GM19463 (cell line): Measurements from ENCODE around the gene SEC16A.
"Not testable (repeated sequence)": the region's sequence is repeated elsewhere in the genome, so short reads cannot be mapped to it uniquely, and the experiment has no call there.

Experiments used
- ATAC-seq: cut with Tn5 transposase; IDR thresholded peaks from one replicate; pipeline ENCODE4 v1.9.1; 2021; ENCODE audit warnings: mild to moderate bottlenecking, moderate library complexity; ENCODE audit not compliant: unreplicated experiment

Gene SEC16A

GRCh38 chr9:136425367-136425766 lies 57.5 kb downstream of the SEC16A start:
- ATAC-seq, result not testable (repeated sequence)

GRCh38 chr9:136424750-136425362 lies 58.0 kb downstream of the SEC16A start:
- no peak for ATAC-seq

- ATAC-seq, result no peak
These were observed 59.3 kb downstream of the SEC16A start for GRCh38 chr9:136423432-136424146.

GRCh38 chr9:136422876-136423275 lies 60.0 kb downstream of the SEC16A start:
- no peak for ATAC-seq

- ATAC-seq, result no peak
These were observed 61.0 kb downstream of the SEC16A start for GRCh38 chr9:136421791-136422190.

- ATAC-seq, result no peak
These were observed 63.8 kb downstream of the SEC16A start for GRCh38 chr9:136419092-136419420.

- ATAC-seq, result no peak
These were observed 64.4 kb downstream of the SEC16A start for GRCh38 chr9:136418182-136419091.

- ATAC-seq, result no peak
These were observed 65.9 kb downstream of the SEC16A start for GRCh38 chr9:136416914-136417313.

- no peak for ATAC-seq
These were observed 66.4 kb downstream of the SEC16A start for GRCh38 chr9:136416427-136416826.

GRCh38 chr9:136412962-136413361 lies 69.9 kb downstream of the SEC16A start:
- ATAC-seq, result no peak

- ATAC-seq, result no peak
These were observed 71.5 kb downstream of the SEC16A start for GRCh38 chr9:136411378-136411777.

- ATAC-seq, result peak; percentile 82
These were observed 72.1 kb downstream of the SEC16A start, which contains the start of the genes ENTR1 and PMPCA for GRCh38 chr9:136410500-136411287. TSS of gene ENTR1 (minus strand) at chr9:136410614. CDS start at chr9:136410397, 217 bp downstream. TSS of gene PMPCA (plus strand) at chr9:136410658. CDS start at chr9:136410669, 11 bp downstream.

- ATAC-seq, result peak; percentile 26
These were observed 73.0 kb downstream of the SEC16A start for GRCh38 chr9:136409557-136410455.

- no peak for ATAC-seq
These were observed 74.9 kb downstream of the SEC16A start for GRCh38 chr9:136407911-136408310.

- ATAC-seq, result not testable (repeated sequence)
These were observed 75.8 kb downstream of the SEC16A start for GRCh38 chr9:136407061-136407460.

GRCh38 chr9:136405904-136406303 lies 76.9 kb downstream of the SEC16A start:
- ATAC-seq, result not testable (repeated sequence)

- ATAC-seq, result no peak
These were observed 77.4 kb downstream of the SEC16A start for GRCh38 chr9:136405481-136405880.

GRCh38 chr9:136404801-136405136 lies 78.1 kb downstream of the SEC16A start:
- no peak for ATAC-seq

GRCh38 chr9:136403915-136404800 lies 78.7 kb downstream of the SEC16A start:
- no peak for ATAC-seq
